ENCODE results near the gene RMI2. TPM values are rescaled to one million over a fixed set of nuclear protein-coding genes. Genes with fewer than 3 reads are reported as not detected.

The RMI2 gene
- total and polyA plus RNA-seq, 9 of the 15 experiments (the other 6 are each of a cell fraction or from before 2014, with no cell fraction given), result 8.0 to 43.4 (median 32.5) TPM

DNA sequence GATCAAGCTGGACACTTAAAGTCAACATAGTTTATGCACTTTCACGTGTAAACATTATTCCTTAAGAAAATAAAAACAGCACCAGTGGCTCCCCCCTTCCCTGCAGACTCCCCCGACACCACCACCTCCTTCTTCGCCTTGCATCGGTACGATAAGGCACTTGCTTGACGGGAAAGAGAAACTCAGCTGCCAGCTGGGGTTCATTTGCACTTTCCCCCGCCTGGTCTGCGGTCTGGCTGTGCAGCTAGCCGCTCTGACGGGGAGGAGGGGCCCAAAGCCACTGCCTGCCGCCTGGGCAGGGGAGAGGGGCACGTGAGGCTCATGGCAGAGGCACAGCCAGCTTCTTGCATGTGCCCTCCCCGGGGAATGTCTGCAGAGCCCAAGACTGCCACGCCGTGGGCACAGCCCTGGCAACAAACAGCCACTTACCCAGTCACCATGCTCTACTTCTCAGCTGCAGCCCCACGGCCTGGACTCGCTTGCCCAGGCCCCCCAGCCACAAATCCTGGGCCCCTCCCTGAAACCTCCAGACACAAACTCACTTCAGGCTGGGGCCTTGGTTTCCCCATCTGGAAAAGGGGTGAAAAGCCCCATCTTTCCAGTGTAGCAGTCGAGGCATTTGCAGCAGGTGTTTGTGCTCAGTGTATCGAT is 47.6 kb upstream of the RMI2 start (continued):
- TF ChIP-seq ZBTB17 (CRISPR knock-in tag; IDR thresholded peaks at IDR 0.05) (0 out of 2 replicates have a peak, but pooled peaks have one; percentile 48), UBTF (IDR thresholded peaks at IDR 0.05; ENCODE audit: borderline replicate concordance in 1 of 2, low read depth in 2 of 2, low read length in 2 of 2) (peak in 1 of 2 experiments; percentile 30; a peak in 1 of 4 replicates), SLC30A9 (CRISPR knock-in tag; IDR thresholded peaks at IDR 0.05) (no peak), HNRNPUL1 (IDR thresholded peaks at IDR 0.05; ENCODE audit: low read length) (no peak), ZNF212 (CRISPR knock-in tag; IDR thresholded peaks at IDR 0.05) (no peak), BRD9 (IDR thresholded peaks at IDR 0.05; ENCODE audit: low read depth, partially characterized antibody) (no peak), TCF15 (CRISPR knock-in tag; IDR thresholded peaks at IDR 0.05) (no peak), PRMT5 (CRISPR knock-in tag; IDR thresholded peaks at IDR 0.05) (no peak), SREBF1 (IDR thresholded peaks at IDR 0.05; ENCODE audit: borderline replicate concordance, low read depth, low read length) (no peak), ELF4 (CRISPR knock-in tag; IDR thresholded peaks at IDR 0.05) (no peak), TCF7 (IDR thresholded peaks at IDR 0.05; ENCODE audit: borderline replicate concordance) (no peak), HSF4 (CRISPR knock-in tag; IDR thresholded peaks at IDR 0.05; ENCODE audit: borderline replicate concordance) (no peak), KLF16 (IDR thresholded peaks at IDR 0.05) (peak; percentile 89), DNMT1 (IDR thresholded peaks at IDR 0.05) (no peak), SMAD4 (CRISPR knock-in tag; conservative IDR thresholded peaks at IDR 0.05) (peak; percentile 90)
- TF ChIP-seq, protein P1, sequence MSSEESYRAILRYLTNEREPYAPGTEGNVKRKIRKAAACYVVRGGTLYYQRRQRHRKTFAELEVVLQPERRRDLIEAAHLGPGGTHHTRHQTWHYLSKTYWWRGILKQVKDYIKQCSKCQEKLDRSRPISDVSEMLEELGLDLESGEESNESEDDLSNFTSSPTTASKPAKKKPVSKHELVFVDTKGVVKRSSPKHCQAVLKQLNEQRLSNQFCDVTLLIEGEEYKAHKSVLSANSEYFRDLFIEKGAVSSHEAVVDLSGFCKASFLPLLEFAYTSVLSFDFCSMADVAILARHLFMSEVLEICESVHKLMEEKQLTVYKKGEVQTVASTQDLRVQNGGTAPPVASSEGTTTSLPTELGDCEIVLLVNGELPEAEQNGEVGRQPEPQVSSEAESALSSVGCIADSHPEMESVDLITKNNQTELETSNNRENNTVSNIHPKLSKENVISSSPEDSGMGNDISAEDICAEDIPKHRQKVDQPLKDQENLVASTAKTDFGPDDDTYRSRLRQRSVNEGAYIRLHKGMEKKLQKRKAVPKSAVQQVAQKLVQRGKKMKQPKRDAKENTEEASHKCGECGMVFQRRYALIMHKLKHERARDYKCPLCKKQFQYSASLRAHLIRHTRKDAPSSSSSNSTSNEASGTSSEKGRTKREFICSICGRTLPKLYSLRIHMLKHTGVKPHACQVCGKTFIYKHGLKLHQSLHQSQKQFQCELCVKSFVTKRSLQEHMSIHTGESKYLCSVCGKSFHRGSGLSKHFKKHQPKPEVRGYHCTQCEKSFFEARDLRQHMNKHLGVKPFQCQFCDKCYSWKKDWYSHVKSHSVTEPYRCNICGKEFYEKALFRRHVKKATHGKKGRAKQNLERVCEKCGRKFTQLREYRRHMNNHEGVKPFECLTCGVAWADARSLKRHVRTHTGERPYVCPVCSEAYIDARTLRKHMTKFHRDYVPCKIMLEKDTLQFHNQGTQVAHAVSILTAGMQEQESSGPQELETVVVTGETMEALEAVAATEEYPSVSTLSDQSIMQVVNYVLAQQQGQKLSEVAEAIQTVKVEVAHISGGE (CRISPR knock-in tag; IDR thresholded peaks at IDR 0.05), result no peak
